SKM-1 (cell line): Measurements from ENCODE around the gene BMP3.

Experiments
- DNase-seq: peaks from one replicate; lab custom pipeline; 2025; ENCODE audit not compliant: unreplicated experiment; lab: John Stamatoyannopoulos, UW

BMP3 gene

DNA sequence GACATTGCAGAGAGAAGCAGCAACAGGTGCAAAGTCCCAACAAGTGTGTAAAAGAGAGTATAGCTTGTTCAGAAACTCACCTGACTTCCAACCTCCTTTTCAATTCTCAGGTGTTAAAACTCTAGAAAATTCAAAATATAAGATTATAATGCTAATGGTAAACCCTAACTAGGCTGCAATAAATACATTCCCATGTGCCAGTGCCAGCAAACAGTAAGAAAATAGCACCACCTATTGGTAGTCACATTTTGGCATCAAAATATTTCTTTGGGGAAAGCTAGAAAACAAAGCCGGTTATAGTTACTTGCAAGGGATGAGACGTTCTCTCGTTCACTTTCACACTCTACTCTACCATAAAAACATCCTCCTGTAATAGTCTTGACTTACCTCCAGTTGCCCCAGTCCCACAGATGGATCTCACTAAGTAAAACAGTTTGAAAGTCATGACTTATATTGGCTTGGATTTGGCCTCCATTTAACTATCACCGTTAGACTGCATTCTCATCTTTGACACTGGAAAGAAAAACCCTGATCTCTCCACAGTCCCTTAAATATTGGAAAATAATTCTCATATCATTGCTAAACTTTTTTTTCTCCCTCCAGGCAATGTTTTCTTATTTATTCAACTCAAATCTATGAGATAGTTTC is 9.6 kb downstream of the BMP3 start:
- DNase-seq, result no peak

DNA sequence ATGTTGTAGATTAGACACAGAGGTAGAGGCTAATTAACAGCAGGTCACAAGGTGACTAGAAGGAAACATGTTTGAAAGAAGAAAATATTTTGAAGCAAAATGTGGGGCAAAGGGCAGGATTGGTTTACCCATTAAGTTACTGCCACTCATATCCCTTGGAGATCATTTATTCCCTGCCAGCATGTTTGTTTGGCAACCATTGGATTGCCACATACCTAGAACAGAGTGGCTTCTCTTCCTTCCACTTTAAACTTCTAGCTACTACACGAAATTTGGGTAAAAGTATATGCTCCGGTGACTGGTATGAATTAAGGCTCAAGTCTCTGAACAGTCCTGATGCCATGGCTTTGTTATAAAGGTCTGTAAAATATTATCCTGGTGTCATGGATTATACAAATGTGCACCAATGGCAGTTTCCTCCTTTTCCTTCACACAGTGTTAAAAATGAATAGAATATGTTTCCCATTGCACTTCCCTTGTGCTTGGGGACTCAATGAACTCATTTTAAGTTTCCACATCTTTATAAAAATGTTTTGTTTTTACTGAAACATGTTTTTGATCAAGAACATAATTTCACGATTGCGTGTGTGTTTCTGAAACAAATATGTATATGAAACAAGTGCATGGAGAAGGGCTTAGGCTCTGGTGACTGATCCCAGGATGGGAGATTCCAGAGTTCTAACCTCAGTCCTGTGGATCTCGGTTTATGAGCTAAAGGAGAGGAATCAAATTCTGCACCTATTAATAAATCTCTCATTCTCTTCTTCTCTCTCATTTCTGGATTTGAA is 12.3 kb downstream of the BMP3 start:
- no peak for DNase-seq

DNA sequence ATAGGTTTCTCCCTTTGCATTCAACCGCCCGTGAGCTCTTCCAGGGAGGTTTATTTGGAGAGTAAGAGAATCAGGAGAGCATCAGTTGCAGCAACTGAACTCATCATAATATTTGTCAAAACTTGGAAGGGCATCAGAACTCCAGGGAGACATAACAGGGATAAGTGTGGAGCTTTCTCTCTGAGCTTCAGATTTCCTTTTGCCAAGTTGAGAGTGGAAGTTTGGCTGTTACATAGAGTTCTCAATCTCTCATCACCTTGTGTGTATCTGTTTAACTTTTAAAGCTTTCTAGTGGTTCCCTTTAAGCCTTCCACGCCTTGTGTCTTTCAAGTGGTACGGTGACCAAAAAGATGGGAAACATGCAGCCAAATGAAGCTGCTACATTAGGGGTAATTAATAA is 18.8 kb downstream of the BMP3 start:
- DNase-seq, result no peak

DNA sequence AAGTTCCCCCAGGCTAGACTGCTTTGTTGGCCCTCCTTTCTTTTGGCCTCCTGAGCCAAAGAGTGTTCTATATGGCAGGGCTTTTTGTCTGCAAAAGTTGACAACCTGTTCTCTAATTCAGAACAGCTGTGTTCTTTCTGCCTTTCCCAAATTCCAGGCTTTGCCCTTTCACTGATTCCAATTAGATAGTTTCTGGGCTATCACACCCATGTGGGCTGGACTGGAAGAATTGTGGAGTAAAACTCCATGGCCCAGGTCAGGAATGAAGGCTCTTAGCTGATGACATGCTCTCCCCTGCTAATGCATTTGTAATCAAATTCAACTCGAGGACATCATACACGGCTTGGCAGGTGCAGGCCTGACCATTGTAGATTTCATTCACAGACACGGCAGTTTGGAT is 19.4 kb downstream of the BMP3 start:
- no peak for DNase-seq

DNA sequence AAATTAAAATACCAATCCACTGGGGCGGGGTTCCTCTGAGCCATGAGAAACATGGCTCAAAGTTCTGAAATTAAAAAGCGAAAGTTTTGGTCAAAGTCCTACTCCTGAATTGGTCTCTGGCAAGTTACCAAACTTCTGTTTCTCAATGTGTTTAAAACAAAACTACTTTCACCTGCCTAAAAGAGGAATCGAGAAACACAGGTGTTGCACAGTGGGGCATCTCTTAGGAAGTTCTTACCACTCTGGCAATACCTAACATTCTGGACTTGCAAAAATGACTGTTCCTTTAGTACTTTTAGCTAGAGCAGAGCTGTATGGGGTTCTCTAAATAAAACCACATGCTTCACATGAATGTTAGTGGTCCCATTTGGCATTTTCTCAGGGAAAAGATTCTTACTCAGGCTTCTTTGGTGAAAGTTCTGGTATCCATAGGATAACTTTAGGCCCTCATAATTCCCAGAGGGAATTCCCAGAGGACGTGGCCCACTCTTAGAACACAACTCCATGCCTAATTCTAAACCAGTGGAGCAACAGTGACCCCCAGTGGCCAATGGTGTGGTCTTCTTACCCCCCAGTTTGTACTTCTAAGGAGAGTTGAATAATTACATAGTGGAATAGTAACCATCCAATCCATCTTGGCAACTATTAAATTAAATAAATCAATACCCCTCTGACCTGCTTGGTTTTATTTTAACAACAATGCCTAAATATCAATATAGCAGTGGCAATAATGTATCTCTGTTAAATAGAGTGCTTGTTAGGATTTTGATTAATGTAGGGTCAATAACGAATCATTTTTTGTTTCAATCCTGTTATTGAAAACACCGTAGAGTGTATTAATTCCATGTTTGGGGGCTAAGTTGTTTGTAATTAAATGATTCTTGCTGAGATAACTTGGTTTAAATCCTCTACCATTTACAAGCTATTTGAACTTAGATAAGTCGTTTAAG is 21.9 kb downstream of the BMP3 start:
- peak; percentile 11 for DNase-seq

DNA sequence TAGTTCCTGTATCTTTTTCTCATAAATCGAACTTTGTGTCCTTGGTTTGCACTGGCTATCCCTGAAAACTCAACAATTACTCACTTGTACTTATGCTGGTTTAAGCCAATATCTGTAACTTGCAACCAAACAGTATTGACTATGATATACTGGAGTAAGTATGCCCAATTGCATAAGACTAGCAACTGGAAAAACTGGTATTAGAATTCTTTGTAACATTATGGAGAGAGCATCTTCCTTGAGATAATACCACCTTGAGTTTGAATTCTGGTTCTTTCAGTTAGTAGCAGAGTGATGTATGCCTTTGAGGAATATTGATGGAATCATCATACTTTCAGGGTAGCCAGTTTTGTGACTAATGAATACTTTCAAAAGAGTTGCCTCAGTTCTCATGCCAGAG is 28.1 kb downstream of the BMP3 start:
- DNase-seq, result no peak

DNA sequence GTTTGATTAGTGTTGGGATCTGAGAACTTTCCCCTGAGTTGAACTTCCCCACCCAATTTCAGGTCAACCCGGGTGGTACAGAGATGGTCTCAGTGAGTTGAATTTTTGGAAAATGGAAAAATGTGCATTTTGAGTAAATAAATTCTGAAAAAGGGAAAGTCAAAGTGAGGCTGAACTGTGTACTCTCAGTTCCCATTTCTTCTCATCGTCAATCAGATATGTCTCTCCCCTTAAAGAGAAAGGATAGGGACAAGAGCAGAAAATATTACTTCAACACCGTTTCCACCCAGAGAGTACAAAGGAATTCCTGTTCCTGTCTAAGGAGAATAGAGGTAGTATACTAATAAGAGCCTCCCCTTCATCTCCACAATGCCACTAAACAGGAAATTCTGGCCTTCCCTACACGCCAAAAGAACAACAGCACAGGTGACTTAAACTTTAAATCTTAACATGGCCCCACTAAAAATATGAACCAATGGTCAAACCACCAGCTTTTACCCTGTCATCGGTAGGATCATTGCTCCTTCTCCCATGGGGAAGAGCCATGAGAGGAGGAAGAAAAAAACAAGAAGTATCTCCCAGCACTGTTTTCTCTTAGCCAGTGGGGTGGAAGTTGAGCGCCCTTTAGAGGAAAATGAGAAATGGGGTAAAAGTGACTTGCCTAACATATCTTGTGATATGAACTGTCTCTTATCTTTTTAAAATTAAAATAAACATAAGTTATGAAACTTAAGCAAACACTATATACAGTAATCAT is 30.3 kb downstream of the BMP3 start:
- no peak for DNase-seq

DNA sequence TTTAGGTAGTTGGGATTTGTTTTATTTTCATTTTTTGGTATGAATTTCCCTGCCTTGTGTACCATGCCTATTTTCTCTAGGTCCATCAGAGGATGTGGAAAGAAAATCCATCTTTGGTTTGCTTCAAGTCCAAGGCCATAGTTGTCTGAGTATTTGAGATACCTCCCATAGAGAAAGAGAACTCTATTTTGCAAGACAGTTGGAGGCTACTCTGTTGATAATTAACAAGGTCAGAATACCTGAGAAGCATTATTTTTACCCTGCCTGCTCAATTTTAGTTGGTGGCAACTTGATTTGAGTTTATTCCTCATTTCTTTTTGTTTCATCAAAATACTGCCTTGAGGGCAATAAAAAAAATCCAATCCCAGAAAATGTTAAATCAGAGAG is 30.8 kb downstream of the BMP3 start:
- no peak for DNase-seq

DNA sequence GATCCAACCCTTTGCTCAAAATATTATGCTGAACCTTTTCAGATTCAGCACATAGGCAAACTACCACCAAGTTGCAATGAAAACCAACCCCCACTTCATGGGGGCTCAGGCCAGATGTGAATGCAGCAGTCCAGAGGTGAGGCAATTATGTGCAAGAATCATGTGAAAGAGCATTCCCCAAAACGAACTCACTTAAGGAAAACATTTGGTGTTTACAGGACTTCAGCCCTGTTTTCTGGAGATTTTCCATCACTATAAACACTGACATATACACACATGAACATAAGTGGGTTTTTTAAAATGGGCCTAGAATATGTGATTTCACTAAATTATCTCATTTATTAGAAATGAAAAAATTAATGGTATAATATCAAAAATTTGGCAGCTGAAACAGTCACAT is 31.5 kb downstream of the BMP3 start:
- no peak for DNase-seq

DNA sequence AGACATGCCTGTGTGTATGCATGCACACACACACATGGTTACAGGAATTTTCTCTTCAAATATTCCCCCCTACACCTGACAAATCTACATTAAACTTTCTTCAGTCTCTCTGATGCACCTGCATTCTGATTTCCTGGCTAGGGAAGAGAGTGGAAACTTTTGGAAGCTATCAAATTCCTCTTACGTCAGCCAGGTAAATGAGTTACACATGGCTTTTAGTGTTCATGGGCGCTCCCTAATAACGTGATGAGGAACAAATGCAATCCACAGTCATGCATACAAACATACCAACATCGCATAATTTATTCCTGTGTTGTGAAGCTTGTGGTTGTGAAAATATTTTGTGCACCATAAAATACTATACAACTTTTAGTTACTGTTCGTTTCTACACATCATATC is 34.9 kb downstream of the BMP3 start:
- DNase-seq, result no peak

DNA sequence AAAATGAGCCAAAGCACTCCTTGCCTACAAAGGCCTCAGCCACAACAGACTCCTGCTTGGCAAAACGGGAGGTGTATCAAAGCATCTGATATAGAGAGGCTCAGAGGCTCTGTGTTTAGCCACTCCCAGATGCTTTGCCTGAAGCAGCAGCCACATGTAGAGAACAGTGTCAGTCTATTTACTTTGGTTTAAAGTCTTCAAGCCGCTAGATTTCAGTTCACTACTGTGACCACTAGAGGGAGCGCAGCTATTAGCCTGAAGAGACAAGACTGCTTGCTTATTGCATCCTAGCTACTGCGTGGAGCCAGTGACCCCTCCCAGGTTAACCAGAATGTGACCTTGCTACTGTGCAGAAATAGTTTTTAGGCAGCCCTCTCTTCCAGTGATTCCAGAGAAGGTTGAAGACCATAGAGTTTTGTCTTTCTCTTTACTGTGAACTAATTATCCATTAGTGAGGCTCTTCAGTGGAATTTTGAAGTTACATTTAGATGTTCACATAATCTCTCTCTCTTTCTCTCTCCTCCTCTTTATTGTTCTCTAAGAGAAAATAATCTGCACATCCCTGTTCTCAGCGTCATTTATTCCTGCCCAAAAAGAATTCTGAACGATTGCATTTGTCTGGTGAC is 39.3 kb downstream of the BMP3 start:
- DNase-seq, result peak; percentile 68

DNA sequence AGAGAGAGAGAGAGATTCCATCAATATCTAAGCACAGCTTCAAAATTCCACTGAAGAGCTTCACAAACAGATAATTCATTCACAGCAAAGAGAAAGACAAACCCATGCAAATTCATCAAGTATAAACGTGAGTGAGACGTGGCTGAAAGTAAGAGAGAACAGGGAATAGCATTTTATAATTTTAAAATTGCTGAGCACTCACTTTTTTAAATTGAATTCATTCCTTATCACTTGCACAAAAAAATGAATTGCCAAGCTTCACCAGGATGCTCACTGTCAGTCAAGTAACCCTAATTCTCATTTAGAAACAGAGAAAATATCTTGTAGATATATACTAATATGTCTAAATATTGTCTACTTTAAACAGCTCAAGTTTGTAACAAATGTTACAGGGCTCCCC is 40.5 kb downstream of the BMP3 start:
- no peak for DNase-seq

DNA sequence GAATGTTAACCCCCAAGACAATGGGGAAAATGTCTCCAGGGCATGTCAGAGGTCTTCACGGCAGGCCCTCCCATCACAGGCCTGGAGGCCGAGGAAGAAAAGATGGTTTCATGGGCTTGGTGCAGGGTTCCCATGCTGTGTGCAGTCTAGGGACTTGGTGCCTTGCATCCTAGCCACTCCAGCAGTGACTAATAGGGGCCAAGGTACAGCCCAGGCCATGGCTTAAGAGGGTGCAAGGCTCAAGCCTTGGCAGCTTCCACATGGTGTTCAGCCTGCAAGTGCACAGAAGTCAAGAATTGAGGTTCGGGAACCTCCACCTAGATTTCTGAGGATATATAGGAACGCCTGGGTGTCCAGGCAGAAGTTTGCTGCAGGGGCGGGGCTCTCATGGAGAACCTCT is 50.6 kb downstream of the BMP3 start:
- no peak for DNase-seq

DNA sequence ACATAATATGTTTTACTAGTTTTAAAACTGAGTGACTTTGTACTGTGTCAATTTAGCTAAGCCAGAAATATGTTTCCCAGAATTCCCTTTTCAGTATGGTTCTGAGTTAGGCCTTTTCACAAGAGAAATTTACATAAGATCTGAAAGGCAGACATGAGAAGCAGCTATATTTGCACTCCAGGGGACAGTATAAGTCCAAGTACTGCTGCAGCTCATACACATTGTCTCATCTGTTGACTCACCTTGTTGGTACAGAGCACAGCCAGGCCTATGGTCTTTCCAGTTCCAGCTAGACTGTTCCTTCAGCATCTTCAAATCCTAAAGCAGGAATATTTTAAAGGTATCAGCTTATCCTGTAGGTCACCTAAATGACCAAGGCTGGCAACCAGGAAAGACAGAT is 53.5 kb downstream of the BMP3 start:
- DNase-seq, result no peak

DNA sequence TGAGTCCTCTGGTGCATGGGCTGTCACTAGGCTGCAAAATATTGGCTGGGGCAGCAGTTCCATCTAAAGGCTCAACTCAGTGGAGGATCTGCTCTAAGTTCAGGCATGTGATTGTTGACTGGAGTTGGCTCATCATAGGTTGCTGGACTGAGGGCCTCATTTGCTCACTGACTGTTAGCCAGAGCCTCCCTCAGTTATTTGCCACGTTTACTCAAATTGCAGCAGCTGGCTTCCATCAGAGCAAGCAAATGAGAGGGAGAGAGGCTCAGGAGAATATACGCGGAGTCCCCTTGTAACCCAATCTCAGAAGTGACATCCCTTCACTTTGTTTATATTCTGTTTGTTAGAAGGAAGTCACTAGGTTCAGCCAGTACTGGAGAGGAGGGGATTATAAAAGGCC is 54.1 kb downstream of the BMP3 start:
- DNase-seq, result no peak

DNA sequence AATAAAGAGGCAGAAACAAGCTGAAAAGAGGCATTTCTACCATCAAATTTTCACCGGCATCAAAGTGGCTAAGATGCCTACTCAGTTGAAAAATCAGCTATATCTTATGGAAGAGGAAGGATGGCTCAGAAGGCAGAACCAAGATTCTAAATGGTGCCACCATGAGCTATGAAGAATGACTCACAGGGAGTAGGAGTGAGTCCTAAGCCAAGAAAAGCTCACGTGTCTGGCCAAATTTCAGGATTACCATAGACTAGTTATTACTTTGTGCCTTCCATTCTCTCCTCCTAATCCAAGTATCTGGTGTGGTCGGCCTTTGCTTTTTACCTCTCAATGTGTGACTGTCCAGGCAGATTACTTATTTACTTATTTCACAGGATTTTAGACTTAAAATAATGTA is 54.8 kb downstream of the BMP3 start:
- DNase-seq, result no peak

DNA sequence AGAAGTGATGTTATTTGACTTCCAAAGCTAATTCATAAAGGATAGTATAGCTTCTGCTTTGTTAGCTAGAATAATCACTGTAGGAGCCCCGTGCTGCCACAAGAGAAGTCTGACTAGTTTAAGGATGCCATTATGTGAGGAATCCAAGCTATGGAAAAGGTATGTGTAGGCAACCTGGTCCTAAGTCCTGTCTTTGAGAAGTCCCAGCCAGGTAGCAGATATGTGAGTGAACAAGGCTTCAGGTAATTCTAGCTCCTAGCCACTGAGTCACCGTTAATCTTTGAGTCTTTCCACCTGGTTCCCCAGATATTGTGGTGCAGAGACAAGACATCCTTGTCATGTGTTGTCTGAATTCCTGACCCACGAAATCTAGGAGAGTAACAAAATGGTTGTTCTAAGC is 55.5 kb downstream of the BMP3 start:
- DNase-seq, result no peak

DNA sequence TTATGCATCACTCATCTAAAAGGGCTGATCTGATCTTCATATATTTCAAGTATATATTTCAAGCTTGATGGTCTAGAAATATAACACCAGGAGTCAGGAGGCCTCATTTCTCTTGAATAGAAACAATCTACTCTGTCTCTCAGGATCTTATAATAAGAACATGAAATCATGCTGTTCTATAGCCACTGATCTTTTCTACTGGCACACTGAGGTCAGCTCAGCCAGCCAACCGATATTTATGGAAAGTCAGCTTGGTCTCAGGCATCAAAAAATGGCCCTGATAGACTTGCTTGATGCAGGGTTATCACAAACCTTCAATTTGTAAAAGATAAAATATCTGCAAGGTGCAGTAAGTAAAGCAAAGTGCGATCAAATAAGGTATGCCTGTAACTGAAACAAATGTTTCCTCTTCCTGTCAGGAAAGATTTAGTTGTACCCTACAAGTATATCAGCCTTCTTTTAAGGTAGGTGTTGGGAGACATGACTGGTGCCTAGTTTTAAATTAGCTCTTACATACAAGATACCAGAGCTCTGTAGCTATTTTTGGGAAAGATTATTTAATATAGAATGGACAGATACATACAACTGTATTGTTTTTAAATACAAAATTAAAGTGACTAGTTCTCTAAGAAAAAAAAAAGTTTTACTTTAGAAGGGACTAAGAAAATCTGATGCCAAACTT is 63.4 kb downstream of the BMP3 start:
- no peak for DNase-seq

DNA sequence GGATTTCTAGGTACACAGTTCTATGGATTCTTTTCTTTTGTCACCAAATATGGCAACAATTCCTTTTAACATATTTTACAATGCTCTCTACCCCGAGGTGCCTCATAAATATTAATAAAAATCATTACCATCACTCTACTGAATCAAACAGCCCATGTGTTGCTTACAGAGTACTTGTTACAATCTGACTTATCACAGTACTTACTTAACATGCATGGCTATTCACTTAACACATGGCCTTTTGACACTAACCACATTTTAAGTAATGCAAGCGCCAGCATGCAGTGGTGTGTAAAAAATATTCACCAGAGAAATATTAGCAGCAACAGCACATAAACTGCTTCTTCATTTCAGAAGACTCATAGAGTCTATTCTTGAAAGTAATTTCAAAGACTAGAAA is 64.9 kb downstream of the BMP3 start:
- no peak for DNase-seq

DNA sequence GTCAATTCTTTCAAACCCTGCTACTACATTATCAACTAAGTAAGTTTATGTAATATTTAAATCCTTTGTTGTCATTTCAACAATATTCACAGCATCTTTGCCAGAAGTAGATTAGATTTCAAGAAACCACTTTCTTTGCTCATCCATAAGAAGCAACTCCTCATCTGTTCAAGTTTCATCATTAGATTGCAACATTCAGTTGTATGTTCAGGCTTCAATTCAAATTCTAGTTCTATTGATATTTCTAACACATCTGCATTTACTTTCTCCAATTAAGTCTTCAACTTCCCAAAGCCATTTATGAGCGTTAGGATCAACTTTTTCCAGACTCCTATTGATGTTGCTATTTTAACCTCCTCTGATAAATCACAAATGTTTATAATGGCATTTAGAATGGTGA is 66.1 kb downstream of the BMP3 start:
- DNase-seq, result no peak
